Right ventricle myocardium superior (tissue), 1 donor: ENCODE data around the gene GNB1L. TPM values are rescaled to one million over a fixed set of nuclear protein-coding genes. Genes with fewer than 3 reads are reported as not detected.
A peak's percentile ranks its signal among the peaks of the same experiment; 100 is the strongest.

Experiments
- ATAC-seq: fragments of 200-7000 bp; cut with Tn5 transposase; one replicate; pipeline ENCODE4 v1.9.1; 2020; ENCODE audit warnings: mild to moderate bottlenecking; ENCODE audit not compliant: poor library complexity
- DNase-seq: peaks from one replicate; pipeline ENCODE4 v3.0.0-alpha.2; 2020
- intact Hi-C: fragments of 100-400 bp; cut with DNase I; formaldehyde crosslinking; loops from one replicate; pipeline ENCODE4 v1.11.2; 2022
- total RNA-seq: library from RNA; stranded (reverse); fragmentation: NEBNext Ultra II Directional; extraction: Animal tissue kit (Norgen Biotek cat#: 25700); gene quantifications from one replicate; pipeline ENCODE4 v1.2.1, GENCODE V29; 2021
- donor health status: DM: no; HTN: yes; CAD: no; lungs with severe emphysema.

GNB1L gene
- total RNA-seq, 1 donor from 2014 or later = 2.5 TPM

- peak; percentile 53 for DNase-seq
- intact Hi-C loops = no loop called here
- ATAC-seq = peak; percentile 66
These were observed 89.0 kb downstream of the GNB1L start for GRCh38 chr22:19765477-19766239.

- intact Hi-C loops = no loop called here
- DNase-seq (no peak), ATAC-seq (no peak)
These were observed 89.8 kb downstream of the GNB1L start for GRCh38 chr22:19764636-19765476.

DNA sequence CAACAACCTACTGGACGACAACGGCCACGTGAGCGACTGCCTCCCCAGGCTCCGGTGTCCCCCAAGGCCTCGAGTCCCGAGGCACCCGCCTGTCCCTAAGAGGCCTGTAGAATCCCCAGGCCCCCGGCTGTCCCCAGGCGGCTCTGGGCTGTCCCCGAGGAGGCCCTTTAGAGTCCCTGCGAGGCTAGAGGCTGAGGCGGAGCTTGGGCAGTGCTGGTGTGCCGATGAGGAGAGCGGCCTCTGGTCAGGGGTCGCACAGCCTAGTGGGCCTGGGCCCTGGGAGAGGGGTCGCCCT is 90.4 kb downstream of the GNB1L start:
- intact Hi-C loops = no loop called here
- DNase-seq (no peak), ATAC-seq (no peak)

DNA sequence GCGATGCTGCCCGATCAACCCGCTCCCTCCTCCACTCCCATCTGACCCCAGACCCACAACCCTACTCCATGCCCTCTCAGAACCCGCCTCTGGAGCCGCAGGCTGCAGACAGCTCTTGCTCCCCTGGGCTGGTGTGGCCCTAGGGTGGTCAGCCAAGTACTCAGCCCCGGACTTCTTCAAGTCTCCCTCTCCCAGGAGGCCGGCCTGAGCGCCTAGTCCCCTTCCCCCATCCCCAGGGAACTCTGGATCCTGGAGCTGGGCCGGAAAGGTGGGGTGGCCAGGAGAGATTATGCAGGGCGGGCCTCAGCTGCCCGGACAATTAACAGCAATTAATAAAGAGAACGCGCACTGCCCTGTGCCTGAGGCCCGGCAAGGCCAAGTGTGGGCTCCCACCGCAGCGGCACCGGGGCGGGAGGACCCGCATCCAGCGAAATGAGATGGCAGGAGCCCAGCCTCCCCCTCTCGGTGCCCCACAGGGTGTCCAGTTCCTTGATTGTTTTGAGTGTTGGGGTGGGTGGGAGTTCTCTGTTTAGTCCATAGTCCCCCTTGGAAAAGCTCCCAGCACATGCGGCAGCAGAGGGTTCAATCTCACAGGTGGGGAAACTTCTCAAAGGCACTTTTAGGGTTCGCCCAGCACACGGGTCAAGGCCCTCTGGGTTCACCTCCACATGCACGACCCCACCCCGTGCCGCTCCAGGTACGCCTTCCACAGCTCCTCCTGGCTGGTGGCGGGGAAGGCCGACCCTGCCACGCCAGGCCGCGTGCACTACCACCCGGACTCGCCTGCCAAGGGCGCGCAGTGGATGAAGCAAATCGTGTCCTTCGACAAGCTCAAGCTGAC is 91.0 kb downstream of the GNB1L start:
- DNase-seq (no peak), ATAC-seq (no peak)
- intact Hi-C loops = no loop called here

DNA sequence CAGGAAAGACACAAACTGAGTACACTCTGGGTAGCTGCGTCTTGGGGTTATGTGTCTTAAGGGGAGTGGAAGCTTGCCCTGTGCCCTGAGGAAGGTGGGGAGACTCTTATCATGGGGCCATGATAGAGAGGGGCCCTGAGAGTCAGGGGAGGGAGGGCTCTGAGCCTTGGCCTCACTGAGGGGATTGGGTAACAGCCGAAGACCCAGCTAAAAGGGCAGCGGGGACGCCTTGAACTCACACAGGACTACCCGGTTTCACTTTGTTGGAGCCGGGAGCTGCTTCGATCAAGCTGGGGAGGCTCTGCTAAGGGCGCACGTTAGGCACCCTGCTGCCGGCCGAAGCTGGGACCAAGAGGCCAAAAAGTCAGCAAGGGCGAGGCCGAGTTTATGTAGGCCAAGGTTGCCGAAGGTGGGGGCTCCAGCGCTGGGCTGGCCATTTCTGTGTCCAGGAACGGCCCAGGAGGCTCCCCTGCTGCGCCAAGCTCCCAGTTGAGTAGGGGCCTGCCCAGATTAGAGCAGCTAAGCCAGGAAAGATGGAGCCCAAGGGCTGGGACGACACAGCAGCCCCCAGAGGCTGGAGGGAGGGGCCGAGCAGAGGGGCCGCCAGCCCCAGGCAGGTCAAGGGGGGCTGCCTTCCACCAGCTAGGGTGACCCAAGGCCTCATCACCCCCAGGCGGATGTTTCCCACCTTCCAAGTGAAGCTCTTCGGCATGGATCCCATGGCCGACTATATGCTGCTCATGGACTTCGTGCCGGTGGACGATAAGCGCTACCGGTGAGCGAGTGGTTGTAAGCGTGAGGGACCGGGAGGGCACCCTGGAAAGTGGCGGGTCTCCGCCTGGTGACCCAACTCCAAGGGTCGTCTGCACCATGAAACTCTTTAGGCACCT is 91.9 kb downstream of the GNB1L start:
- intact Hi-C loops = no loop called here
- ATAC-seq (no peak), DNase-seq (no peak)

GRCh38 chr22:19761725-19762567 is 92.7 kb downstream of the GNB1L start:
- intact Hi-C loops = no loop called here
- DNase-seq = no peak

DNA sequence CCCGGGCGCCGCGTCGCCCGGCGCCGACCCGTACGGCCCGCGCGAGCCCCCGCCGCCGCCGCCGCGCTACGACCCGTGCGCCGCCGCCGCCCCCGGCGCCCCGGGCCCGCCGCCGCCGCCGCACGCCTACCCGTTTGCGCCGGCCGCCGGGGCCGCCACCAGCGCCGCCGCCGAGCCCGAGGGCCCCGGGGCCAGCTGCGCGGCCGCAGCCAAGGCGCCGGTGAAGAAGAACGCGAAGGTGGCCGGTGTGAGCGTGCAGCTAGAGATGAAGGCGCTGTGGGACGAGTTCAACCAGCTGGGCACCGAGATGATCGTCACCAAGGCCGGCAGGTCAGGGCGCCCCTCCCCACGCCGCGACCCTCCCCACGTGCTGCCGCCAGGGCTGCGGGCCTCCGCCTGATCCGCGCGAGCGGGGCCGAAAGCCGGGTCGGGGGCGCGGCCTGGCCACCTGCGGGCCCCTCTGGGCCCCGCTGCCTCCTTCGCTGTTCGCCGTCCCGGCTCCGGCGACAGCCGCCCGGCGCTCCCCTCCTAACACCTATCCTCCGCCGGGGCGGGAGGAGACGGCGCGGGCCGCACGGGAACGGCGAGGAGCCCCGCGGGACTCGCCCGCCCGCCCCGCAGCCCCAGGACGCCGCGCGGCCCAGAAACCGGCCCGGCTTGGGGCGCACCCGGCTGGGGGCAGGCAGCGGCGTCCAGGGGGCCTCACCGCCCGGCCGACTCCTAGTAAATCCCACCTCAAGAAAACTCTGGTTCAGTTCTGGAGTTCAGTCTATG is 93.5 kb downstream of the GNB1L start:
- ATAC-seq (no peak), DNase-seq (no peak)
- intact Hi-C loops = no loop called here

More at GRCh38 chr22:19761725-19762567, 92.7 kb downstream of the GNB1L start:
- no peak for ATAC-seq

DNA sequence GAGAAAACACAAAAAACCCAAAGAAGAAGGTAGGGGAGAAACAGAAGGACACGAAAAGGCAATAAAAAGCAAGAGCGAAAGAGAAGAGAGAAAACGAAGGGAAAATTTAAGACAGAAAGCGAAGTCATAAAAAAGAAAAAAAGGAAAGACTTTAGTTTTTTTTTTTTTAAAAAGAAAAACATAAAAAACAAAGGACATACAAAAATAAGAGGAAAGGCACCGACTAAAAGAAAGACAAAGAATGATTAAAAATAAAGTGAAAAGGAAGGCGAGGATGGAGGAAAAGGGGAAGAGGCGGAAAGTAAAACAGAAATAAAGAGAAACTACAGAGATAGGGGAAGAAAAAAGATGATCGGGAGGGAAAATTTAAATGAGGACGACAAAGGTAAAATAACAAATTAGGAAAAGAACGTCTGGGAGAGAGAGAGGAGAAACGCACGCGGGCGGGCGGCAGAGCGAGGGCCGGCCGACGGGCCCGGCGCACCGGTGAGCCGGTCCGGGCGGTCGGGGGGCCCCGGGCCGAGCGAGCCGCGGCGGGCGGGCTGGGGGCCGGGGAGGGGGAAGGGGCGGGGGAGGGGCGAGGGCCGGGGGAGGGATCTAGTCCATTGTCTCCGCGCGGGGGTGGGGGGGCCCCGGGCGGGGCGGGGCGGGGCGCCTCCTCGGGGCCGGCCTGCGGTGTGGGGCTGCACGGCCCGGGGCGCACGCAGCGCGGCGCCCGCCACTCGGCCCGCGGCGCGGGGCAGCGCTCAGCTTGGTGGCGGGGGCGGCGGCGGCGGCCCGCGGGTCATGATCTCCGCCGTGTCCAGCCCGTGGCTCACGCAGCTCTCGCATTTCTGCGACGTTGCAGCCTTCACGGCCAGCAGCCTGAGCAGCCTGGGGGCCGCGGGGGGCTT is 94.4 kb downstream of the GNB1L start, which contains the start of gene TBX1:
Gene TBX1, plus strand, starts transcription at position 721 of the 893 bp plus-strand sequence. Its CDS starts 66 bp downstream, at position 787.
- intact Hi-C loops = no loop called here
- DNase-seq = no peak
- ATAC-seq = no peak

DNA sequence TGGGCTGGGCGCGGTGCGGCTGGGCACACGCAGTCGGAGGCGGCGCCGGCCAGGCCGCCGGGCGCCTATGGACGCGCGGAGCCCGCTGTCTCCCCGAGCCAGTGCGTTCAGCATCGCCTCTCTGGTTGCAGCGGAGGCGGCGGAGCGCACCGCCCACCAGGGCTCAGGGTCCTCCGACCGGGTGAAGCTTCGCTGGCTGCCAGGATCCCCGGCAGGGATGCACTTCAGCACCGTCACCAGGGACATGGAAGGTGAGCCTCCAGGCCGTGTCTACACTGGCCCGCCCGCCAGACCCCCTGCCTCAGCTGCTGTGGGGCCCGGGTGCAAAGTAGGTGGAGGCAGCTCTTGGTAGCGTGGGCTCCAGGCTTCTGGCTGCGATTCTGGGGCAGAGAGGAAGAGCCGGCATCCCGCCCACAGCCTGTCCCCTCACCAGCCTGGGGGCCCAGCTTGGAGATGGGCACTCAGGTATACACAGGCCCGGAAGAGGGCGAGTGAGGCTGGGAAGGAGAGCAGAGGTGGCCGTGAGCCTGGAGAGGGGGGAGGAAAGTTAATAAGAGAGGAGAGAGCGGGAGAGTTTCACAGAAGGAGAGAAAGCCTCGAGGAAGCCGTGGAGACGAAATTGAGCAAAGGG is 95.1 kb downstream of the GNB1L start:
- DNase-seq (no peak), ATAC-seq (no peak)
- intact Hi-C loops = no loop called here

DNA sequence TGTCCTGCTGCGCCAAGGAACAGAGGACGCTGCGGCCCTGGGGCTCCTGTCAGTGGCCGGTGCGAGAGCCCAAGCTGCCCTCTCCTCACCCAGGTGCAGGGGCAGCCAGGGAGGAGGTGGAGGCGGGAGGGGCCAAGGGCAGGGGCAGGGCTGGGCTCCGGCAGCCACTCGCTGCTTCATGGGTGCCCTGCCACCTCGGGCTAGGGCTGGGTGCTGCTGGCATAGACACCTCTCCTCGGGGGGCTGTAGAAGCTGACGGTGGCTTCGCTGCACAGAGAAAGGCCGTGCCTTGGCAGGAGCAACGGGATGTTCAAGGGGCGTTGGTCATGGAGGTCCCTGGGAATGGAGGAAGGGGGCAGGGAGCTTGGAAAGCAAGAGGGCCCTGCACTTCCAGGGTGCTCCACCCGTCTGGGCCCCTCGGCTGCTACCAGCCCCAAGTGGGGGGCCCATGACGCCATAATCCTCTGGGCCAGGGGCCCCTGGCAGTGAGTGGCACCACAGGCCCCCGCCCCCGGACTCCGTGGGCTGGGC is 95.7 kb downstream of the GNB1L start:
- no peak for DNase-seq
- intact Hi-C loops = no loop called here
- no peak for ATAC-seq

DNA sequence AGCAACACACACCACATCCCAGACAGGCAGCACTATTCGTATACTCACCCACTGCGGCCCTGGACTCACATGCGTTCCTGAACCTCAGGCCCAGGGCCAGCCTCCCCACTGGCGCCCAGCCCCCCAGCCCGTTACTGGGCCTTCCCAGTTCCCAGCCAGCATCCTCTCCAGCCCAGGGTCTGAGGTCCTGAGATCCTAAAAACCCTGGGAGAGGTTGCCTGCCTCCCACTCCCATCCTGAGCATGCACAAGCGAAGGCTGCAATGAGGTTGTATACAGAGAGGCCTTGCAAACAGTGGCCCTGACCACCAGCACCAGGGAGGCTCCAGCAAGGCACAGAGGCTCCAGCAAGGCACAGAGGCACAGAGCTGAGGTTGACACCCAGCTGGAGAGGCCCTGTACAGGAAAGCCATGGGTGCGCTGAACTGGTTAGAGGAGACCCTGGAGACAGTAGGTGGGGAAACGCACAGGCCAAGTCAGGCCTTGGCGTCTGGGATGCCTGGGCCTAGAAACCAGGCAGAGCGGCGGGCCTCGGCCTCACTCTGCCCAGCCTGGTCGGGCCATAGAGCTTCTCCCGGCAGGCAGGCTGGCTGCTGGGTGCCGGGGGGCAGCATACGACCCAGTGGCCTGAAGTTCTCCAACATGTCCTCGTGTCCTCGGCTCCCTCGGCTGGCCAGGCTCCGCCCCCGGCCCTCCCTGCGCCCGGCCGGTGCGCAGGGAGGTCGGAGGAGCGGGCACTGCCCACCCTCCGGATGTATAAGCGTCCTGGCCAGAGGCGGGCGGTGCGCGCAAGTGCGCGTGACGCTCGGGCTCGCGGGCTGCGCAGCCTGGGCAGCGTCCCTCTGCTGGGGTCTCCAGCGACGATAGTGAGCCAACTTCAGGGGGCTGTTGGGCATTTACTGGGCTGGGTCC is 96.4 kb downstream of the GNB1L start:
- ATAC-seq = no peak
- intact Hi-C loops = no loop called here
- no peak for DNase-seq

DNA sequence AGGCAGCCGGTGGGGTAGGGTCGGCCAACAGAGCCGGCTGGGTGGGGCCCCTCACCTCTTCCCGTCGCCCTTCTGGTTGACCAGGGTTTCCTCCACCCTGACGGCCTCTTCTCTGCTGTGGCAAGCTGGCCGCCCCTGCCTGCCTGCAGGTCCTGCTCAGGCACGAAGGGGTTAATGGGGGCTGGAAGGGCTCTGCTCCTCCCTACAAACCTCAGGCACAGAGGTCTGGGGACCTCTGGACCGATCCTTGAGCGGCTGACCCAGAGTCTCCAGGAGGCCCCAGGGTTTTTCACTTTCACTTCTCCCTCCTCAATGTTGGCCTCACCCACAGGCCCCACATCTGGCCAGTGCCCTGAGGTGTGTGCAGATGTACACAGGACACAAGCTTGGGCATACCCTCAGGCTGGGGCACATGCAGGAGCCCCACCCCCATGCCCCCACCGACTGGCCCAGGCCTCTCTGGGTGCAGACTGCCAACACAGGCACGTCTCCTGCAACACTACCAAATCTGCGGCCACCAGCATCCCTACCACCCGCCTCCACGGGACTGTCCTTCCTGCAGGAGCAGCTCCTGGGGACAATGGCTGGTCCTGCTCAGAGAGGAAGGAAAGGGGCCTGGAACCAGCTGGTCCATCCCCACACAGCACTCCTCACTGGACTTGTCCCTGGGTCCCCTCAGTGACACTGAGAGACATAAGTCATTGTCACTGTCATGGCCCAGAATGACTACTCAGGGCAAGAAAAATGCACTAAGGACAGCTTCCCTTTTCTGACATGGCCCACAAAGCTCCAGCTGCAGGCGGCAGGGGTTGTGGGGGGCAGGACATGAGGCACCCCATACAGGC is 97.3 kb downstream of the GNB1L start:
- intact Hi-C loops = no loop called here
- no peak for DNase-seq
- ATAC-seq = no peak
